ENCODE measurements around the gene RPL37A.

The RPL37A gene

GRCh38 chr2:216498379-216499352 lies at the start of gene RPL37A:
Gene RPL37A (plus strand): TSS chr2:216498844. CDS start chr2:216498875, 31 bp downstream.
- peak; percentile 71 for DNase-seq (ENCODE audit: insufficient read length, low spot score)
- peak; percentile 91 for FAIRE-seq

GRCh38 chr2:216450346-216450745 lies 48.3 kb upstream of the RPL37A start:
- DNase-seq (ENCODE audit: insufficient read length, low spot score) (no peak), FAIRE-seq (no peak)

DNA sequence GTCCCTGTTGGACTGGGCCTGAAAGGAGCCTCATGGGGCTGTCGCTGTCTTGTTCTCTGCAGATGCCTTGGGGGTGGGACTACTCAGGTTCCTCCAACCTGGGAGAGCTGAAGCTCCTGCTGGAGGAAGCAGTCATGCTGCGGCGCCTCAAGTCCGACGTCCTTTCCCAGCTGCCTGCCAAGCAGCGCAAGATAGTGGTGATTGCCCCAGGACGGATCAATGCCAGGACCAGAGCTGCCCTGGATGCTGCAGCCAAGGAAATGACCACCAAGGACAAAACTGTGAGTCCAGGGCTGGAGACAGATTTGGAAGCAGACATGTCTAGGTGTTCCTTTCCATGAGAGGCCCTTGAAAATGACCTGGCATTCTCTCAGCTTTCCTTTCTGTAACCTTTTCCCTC lies 47.9 kb upstream of the RPL37A start:
- peak; percentile 14 for FAIRE-seq
- DNase-seq (ENCODE audit: insufficient read length, low spot score), result no peak

DNA sequence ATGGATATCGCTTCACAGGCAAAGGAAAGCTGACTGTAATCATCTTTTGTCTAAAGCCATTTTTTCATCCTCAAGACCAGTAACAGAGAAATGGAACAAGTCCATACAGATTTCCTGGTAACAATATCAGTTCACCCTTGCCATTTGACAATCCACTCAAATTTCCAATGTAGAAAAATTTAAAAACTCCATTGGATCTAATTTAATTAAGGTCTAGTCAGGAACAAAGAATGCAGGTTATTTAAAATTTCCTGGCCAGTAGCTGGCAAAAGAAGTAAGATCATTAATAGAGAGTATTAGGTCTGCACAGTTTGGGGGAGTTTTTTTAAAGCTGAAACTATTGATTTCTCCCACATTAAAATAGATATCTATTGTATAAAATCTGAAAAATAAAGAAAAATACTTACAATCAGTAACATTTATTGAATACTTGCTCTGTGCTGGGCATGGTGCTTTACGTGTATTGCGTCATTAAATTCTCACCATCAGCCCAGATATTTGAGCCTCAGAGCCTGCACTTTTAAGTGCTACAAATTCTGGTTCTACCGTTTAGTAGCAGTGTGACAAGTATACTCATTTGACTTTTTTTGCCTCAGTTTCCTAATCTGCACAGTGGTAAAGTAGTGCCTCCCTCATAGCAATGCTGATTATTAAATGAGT lies 44.6 kb upstream of the RPL37A start:
- no peak for FAIRE-seq
- DNase-seq (ENCODE audit: insufficient read length, low spot score), result no peak

- FAIRE-seq, result no peak
- DNase-seq (ENCODE audit: insufficient read length, low spot score), result no peak
These were observed 35.5 kb upstream of the RPL37A start for GRCh38 chr2:216463148-216463547.

- FAIRE-seq, result no peak
- no peak for DNase-seq (ENCODE audit: insufficient read length, low spot score)
These were observed 34.4 kb upstream of the RPL37A start for GRCh38 chr2:216464104-216464720.

GRCh38 chr2:216465579-216466195 lies 33.0 kb upstream of the RPL37A start:
- DNase-seq (ENCODE audit: insufficient read length, low spot score) (no peak), FAIRE-seq (no peak)

DNA sequence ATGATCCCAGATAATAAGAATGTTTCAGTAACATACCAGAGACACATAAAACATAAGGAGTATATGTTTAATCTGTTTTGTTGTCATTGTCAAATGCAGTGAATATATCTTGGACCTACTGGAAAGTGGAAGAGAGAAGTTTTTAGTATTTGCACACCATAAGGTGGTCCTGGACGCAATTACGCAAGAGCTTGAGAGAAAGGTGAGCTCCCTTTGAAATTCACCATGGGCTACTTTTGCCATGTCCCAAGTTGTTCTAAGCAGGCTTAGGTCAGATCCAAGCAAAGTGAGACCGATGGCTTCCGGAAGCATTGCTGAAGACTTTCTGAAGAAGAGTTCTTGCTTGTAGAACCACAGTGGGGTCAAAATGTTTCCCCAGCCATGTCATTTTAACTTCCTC lies 30.8 kb upstream of the RPL37A start:
- no peak for DNase-seq (ENCODE audit: insufficient read length, low spot score)
- FAIRE-seq, result no peak

DNA sequence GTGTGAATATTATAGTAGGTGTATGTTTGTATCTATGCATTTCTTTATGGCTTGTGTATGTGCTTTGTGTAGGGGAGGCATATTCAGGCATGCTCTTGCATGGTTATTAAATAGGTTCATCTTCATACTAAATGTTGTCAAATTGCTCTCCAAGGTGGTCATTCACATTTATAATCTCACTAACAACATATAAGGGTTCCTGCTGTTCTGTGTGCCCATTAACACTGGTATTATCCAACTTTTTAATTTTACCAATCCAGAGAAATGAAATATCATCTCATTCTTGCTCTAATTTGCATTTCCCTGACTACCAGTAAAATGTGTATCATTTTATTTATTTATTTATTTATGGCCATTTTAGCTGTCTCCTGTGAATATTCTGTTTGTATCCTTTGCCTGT lies 29.0 kb upstream of the RPL37A start:
- DNase-seq (ENCODE audit: insufficient read length, low spot score), result no peak
- FAIRE-seq, result no peak

- no peak for FAIRE-seq
- DNase-seq (ENCODE audit: insufficient read length, low spot score), result no peak
These were observed 25.5 kb upstream of the RPL37A start for GRCh38 chr2:216473187-216473586.

DNA sequence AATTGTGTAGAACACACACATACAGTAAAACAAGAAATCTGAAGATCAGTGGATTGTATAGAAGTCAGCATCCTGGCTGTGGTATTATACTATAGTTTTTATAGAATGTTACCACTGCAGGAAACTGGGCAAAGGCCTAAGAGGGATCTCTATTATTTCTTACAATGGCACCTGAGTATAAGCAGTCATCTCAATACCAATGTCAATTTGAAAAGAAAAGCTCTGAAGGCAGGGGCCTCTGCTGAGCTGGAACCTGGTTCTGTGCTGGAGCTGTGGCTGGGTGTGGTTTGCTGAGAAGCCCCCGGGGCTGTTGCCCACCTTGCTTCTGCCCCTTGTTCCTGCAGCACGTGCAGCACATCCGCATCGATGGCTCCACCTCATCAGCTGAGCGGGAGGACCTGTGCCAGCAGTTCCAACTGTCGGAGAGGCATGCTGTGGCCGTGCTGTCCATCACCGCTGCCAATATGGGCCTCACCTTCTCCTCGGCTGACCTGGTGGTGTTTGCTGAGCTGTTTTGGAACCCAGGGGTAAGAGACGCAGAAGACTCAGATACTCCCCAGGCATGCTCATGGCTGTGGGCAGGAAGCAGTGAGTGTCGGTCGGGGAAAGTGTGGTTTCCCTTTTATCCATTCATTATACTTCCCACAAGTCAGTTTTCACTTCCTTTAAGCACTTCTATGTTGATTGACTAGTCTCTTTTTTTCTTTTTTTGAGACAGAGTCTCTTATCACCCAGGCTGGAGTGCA lies 23.5 kb upstream of the RPL37A start:
- FAIRE-seq (peak; percentile 66), DNase-seq (ENCODE audit: insufficient read length, low spot score) (no peak)

- DNase-seq (ENCODE audit: insufficient read length, low spot score) (no peak), FAIRE-seq (no peak)
These were observed 22.9 kb upstream of the RPL37A start for GRCh38 chr2:216475767-216476166.

DNA sequence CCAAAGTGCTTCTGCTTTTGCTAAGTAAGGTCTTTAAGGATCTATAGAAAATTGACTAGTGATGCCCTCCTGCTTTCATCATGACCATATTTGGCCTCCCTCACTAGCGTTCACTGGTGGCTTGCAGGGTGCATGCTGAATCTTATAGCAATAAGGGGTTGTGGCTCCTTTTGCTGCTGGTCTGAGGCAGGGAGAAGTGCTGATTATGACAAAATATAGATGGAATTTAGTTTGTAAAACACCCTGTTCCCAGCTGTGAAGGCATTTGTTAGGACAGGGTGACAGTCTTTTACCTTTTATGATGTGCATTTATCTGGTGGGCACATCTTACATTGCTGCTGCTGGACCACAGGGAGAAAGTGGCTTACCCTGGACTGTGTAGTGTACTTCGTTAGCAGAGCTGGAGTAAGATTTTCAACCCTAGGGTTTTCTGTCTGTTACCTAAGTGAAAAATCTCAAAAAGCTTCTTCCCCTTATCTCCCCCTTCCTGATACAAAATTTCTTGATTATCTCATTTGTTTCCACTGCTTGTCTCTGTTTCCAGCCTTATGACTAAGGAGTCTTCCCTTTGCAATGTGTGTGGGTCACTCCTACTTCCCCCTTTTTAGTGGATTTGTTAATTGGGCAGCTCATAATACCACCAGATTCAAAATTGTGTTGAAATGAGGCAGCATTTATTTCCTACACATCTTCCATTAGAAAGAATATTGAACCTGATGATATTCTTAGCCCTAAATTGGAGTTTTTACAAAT lies 21.2 kb upstream of the RPL37A start:
- FAIRE-seq (no peak), DNase-seq (ENCODE audit: insufficient read length, low spot score) (no peak)

DNA sequence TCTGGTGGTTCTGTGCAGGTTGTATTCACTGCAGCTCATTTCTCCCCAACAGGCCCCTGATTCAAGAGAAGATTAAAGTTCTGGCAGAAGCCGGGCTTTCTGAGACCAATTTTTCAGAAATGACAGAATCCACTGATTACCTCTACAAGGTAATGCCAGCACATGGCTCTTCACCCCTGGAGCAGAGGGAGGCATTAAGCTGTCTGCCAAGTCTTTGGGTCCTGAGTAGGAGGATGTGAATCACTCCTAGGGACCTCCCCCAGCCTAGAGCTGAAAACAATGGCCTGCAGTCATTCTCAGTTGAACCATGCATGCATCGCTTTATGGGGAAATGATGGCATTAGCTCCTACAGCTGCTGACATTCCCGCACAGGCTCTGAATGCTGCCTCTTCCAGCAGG lies 20.5 kb upstream of the RPL37A start:
- no peak for FAIRE-seq
- DNase-seq (ENCODE audit: insufficient read length, low spot score), result no peak

GRCh38 chr2:216478791-216479190 lies 19.9 kb upstream of the RPL37A start:
- DNase-seq (ENCODE audit: insufficient read length, low spot score) (no peak), FAIRE-seq (no peak)

GRCh38 chr2:216480221-216480620 lies 18.4 kb upstream of the RPL37A start:
- DNase-seq (ENCODE audit: insufficient read length, low spot score) (no peak), FAIRE-seq (no peak)

- FAIRE-seq, result no peak
- DNase-seq (ENCODE audit: insufficient read length, low spot score), result no peak
These were observed 16.0 kb upstream of the RPL37A start for GRCh38 chr2:216482640-216483039.

- DNase-seq (ENCODE audit: insufficient read length, low spot score), result no peak
These were observed 13.4 kb upstream of the RPL37A start for GRCh38 chr2:216485237-216485636.

DNA sequence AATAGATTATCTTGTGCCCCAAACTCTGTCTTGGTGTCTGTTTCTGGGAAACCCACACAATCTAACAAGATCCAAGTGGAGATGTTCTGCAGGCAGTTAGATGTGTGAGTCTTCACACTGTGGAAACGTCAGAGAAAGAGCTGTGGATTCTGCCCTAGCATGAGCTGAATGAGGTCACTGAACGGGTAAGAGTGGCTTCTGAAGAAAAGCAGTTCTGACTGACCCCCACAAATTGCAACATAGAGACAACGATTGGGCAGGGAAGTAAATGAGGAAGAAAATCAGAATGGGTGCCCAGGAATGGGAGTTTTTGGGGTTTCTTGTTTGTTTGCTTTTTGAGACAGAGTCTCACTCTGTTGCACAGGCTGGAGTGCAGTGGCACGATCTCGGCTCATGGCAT lies 12.9 kb upstream of the RPL37A start:
- FAIRE-seq (no peak), DNase-seq (ENCODE audit: insufficient read length, low spot score) (no peak)

More at GRCh38 chr2:216485237-216485636, 13.4 kb upstream of the RPL37A start:
- FAIRE-seq, result no peak

DNA sequence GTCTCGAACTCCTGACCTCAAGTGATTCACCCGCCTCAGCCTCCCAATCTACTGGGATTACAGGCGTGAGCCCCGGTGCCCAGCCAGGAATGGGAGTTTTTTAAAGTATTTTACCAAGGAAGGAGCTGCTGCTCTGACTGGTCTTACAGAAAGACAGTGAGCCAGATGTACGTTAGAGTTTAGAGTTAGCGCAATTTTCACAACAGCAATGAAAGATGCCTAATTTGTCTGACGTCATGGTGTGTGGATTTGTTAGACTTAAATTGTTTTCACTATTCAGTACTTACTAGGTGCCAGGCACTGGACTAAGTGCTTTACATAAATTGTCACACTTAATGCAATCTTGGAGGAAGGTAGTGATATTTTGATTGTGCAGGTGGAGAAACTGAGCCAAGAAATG lies 12.4 kb upstream of the RPL37A start:
- FAIRE-seq, result no peak
- no peak for DNase-seq (ENCODE audit: insufficient read length, low spot score)
